NCI-H82 treated with DMSO at 0.1 percent for 48 hours (cell line): ENCODE data around the gene SPATS2.

Source experiments
- DNase-seq: peaks from one replicate; lab custom pipeline; 2025; ENCODE audit not compliant: unreplicated experiment; lab: John Stamatoyannopoulos, UW

The SPATS2 gene

DNA sequence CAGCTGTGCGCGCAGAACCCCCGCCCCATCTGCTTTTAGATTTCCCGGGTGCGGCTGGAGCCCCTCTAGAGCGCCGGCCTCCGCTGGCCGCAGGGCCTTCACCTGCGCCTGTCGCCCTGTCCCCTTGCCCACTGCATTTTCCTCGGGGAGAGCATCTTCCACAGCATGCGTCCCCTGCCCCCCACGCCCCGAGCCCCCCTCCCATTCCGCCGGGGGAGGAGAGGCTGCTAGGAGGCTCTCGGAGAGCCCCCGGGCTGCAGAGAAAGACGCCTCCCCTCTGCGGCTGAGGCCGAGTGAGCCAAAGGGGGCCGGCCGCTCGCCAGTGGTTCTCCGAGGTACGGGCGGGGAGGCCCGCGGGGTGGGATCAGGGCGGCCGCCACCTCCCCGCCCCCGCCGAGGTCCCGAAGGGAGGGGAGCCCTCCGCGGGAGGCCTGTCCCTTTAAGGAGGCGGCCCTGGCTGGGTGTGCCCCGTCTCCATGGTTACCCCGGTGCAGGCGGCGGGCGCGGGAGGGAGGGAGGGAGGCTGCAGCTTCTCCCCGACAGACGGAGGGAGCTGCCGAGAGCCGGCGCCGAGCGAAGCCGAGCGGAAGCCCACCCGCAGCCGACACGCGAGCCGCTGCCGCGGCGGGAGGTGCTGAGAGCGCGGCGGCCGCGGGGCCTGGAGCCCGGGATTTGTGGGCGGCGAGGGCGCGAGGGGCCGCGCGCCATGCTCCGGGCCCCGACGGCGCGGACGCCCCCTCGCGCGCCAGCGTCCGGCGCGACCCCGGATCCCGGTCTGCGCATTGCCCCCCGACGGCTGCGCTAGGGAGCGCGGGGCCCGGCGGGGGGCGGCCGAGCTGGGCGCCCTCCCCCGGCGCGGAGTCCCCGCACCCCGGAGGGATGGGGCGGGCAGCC lies 171.5 kb downstream of the SPATS2 start, which contains the start of gene KCNH3:
Gene KCNH3 (plus strand): TSS at position 521 of the 894 bp plus-strand sequence. CDS start 387 bp downstream, outside the sequence.
- DNase-seq = peak; percentile 63

DNA sequence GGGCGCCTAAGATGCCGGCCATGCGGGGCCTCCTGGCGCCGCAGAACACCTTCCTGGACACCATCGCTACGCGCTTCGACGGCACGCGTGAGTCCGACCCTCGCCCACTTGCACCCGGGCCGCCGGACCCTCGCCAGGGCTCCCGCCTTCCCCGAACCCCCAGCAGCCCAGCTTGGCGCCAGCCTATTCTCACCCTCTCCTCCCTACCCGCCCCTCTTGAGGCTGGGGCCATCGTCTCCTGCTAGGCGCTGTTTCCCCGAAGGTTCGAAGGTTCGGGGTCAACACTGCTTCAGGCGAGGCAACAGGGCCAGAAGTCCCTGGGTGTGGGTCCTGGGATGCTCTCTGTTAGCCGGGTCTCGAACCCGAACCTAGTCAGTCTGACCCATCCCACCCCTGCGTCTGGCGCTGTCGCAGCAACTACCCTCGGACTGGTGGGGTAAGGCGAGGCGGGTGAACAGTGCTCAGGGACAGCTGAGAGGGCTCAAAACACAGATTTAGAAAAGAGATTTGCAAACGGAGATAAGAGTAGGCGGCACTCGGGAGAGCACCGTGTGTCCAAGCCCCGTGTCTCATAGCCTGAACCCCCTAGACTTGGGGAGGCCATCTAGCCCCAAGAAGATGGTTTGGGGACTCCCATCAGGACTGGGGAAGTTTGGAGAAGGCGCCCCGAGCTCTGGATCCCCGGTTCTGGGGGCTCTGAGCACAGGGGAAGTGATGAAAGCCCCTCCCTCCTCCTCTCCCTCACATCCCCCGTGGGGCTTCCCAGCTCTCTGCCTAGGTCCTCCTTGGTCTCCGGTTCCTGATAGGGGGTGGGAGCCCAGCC lies 172.4 kb downstream of the SPATS2 start:
- DNase-seq = no peak

DNA sequence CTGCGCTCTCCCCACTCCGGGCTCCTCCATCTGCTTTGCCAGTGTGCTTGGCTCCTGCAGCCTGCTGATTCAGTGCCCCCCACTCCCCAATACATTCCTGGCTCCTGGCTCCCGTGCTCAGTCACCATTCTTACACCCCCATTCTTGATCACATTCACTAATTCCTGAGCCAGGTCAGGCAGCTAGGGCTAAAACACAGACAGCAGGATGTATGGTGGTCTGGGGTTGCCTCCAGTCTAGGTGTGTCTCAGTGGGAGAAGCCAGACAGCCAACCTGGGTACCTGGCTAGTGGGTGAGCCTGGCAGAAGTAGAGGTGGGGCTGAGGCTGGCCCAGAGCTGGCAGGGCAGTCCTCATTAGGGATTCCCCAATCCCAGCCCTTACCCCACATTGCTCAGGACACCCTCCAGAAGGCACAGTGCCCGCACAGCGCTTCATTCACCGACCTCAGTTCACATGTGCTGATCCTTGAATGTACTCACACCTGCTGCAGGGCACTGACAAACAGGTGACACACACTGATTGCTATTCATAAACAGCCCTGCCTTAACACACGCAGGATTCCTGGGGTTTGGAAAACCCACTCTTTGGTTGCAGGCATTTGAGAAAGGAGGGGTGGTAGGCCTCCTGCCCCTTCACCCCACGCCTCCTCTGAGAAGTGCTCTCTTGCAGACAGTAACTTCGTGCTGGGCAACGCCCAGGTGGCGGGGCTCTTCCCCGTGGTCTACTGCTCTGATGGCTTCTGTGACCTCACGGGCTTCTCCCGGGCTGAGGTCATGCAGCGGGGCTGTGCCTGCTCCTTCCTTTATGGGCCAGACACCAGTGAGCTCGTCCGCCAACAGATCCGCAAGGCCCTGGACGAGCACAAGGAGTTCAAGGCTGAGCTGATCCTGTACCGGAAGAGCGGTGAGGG lies 173.2 kb downstream of the SPATS2 start:
- DNase-seq = no peak

DNA sequence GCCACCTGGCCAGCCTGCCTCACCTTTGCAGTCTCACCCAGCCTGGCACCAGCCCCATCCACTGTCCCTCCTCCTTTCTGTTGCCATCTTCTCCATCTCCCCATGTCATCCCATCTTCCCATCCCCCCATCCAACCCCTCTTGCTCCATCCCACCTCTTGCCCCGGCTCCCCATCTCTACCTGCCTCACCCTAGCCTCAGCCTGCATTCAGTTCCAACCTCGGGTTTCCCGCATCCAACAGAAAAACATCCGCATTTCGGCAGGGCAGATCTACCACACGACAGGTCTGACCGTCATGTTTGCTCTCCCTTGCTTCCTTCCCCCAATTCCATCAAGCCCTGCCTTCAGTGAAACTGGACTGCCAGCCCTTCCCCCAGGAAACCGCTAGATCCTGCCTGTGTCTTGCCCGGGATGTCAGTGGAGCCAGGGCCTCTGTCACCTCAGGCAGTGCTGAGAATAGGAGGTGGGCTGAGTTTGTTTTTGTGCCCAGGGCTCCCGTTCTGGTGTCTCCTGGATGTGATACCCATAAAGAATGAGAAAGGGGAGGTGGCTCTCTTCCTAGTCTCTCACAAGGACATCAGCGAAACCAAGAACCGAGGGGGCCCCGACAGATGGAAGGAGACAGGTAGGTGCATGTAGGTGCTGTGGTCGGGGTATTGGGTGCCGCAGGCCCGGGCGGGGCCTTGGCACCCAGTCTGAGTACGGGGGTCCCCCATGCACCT lies 174.0 kb downstream of the SPATS2 start:
- DNase-seq = no peak

DNA sequence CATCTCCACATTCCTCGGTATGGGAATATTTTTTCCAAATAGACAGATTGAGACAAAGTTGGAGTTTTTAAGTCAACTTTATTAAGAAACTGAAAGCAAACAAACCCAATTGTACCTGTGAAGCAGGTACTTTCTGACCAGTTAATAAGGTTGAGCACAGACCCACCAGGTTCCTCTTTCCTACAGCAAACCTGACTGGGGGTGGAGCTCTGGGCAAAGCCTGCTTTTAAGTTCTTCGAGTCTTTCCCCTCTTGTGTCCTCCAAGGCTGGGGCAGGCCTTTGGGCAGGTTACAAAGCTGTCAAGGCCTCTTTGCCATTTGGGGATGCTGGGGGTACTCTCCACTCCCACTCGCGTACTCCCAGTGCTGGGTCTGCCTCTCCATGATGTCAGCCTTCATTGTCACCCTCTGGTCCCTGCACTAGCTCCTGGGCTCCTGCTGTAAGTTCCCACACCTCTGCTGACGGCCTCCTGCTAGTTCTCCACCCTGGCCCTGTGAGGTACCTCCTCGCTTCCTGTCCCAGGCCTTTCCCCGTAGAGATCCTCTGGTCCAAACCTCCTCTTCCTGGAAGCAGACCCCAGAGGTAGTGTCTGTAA lies 174.7 kb downstream of the SPATS2 start:
- DNase-seq = no peak

DNA sequence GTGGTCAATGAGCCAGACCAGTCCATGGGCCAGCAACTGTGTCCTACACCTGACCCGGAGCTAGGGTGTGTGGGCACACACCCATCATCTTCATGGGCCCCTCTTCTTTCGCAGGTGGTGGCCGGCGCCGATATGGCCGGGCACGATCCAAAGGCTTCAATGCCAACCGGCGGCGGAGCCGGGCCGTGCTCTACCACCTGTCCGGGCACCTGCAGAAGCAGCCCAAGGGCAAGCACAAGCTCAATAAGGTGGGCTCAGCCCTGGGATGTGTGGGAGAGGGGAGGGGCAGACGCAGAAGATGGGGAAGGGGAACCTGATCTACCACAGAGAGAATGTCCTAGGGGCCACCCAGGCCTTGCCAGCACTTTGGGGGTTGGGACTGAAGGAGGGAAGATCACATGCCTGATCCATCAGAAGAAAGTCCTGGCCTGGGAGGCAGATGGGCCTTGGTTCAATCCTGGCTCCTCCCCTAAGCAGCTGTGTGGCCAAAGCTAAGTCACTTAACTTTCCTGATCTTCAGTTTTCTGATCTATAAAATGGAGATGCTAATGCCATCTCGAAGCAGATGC lies 175.4 kb downstream of the SPATS2 start:
- DNase-seq = no peak

DNA sequence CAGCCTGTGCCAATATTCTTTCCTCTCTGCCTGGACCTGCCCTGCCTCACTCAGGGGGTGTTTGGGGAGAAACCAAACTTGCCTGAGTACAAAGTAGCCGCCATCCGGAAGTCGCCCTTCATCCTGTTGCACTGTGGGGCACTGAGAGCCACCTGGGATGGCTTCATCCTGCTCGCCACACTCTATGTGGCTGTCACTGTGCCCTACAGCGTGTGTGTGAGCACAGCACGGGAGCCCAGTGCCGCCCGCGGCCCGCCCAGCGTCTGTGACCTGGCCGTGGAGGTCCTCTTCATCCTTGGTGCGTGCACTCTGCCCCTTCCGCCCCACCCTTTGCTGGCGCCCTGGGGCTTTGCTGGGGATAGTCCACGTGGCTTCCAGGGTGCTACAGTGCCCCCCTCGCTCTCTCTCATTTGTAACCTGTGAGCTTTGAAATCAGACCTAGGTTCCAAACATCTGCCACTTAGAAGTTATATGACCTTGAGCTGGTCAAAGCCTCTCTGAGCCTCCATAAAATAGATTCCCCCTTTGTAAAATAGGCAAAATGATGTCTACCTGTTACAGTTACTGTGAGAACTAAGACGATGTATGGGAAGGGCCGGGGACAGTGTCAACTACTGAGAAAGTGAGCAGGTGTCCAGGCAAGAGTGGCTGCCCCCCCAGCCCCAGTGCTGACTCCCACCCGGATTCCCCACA lies 176.1 kb downstream of the SPATS2 start:
- no peak for DNase-seq

DNA sequence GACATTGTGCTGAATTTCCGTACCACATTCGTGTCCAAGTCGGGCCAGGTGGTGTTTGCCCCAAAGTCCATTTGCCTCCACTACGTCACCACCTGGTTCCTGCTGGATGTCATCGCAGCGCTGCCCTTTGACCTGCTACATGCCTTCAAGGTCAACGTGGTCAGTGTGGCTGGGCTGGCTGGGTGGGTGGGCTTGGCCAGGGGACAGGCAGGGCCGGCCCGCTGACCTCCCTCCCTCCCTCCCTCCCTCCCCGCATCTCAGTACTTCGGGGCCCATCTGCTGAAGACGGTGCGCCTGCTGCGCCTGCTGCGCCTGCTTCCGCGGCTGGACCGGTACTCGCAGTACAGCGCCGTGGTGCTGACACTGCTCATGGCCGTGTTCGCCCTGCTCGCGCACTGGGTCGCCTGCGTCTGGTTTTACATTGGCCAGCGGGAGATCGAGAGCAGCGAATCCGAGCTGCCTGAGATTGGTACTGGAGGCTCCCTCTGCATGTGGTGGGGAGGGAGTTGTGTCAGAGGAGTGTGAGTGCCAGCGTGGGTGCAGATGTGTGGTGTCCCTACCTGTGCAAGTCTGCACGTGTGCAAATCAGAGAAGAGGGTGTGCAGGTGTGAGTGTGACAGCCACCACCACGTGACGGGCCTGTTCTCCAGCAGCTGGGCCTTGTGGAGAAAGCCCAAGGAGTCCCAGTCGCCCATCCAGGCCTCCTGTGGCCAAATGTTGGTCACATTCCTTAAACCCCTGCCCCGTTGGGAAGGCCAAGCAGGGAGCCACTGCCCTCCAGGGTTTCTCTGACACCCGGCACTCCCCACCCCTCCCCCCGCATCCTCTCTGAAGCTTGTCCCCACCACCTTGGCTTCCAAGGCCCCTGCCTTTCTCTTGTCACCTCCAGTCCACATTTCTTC lies 176.9 kb downstream of the SPATS2 start:
- DNase-seq = no peak

DNA sequence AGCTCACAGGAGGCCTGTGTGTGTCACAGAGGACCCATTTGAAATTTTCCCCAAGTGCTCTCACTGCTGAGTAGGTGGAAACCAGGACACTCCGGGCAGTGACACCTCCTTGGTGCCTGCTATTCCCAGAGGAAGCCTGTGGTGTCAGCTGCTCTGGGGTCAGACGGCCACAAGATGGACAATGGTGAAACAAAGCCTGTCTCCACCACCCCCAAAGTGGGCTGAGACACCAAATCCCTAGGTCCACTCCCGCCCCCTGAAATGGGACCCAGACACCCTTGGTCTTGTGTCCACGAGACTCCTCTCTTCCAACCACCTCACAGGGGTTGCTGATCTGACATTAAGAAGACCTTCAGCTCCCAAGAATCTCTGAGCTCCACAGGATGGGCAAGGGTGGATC lies 178.6 kb downstream of the SPATS2 start:
- DNase-seq = no peak

DNA sequence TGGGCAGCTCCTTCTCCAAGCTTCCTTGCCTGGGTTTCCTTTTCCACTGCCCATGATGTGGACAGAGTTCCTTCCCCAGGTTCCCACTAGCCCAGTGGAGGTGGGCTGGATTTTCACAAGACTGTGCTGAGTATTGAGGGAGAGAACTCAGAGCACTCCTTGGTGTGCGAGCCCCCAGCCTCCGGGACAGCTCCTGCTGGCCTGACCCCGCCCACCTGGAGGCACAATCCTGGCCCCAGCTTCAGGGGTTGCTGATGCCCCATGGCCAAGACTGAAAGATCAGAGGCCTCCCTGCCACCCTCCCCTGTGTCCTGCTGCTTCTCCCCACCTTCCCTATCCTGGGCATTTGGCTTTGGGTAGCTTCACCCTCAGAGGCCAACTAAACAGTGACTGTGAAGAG lies 179.2 kb downstream of the SPATS2 start:
- DNase-seq = no peak

DNA sequence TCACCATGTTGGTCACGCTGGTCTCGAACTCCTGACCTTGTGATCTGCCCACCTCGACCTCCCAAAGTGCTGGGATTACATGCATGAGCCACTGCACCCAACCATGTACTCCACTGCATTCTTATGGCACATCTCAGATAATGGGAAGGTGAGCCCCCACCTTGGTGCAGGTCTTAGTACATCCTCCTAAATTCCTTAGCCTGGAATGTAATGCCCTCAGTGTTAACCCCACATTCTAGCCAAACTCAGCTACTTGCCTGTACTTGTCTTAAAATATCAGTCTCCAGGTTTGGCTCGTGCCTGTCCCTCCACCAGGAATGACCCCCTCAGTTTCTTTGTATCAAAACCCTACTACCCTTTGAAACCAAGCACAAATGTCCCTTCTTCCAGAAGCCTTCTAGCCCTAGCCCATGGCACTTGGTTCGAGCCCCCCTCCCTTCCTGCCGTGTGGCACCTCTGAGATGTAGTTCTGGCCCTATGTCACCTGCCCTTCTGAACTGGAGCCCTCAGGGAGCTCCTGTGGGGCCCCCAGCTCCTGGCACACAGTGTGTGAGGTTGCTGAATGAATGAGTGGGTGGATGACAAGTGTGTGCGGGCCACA lies 179.9 kb downstream of the SPATS2 start:
- DNase-seq = no peak

DNA sequence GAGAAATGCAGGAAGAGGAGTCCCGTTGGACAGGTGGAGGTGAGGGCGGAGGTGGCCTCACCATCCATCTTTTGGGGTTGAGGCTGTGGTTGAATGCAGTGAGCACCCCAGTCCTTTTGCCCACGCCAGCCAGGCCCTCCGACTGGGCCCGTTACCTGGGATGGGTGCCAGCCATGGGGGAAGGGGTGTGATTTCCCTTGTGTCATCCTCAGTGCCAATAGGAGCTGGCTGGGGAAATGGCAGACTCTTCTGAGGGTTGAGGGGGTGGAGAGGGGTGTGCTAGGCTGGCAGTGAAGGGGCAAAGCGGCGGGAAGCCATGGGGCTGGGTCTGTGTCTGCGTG lies 181.2 kb downstream of the SPATS2 start:
- no peak for DNase-seq

DNA sequence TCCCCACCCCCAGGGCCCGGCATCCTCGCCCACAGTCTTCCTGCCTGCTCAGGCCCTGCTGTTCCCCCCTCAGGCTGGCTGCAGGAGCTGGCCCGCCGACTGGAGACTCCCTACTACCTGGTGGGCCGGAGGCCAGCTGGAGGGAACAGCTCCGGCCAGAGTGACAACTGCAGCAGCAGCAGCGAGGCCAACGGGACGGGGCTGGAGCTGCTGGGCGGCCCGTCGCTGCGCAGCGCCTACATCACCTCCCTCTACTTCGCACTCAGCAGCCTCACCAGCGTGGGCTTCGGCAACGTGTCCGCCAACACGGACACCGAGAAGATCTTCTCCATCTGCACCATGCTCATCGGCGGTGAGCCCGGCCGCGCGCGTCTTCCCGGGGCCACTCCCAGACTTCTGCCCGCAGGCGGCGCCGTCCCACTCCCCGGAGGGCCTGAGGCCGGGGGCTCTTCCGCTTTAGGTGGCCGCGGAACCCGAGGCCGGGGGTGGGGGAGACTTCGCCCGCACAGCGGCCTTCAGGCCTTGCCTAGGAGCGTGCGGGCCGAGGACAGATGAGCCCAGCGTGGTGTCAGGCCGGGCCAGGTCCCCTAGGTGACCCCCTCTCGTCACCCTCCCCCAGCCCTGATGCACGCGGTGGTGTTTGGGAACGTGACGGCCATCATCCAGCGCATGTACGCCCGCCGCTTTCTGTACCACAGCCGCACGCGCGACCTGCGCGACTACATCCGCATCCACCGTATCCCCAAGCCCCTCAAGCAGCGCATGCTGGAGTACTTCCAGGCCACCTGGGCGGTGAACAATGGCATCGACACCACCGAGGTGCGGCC lies 181.8 kb downstream of the SPATS2 start:
- DNase-seq = no peak

DNA sequence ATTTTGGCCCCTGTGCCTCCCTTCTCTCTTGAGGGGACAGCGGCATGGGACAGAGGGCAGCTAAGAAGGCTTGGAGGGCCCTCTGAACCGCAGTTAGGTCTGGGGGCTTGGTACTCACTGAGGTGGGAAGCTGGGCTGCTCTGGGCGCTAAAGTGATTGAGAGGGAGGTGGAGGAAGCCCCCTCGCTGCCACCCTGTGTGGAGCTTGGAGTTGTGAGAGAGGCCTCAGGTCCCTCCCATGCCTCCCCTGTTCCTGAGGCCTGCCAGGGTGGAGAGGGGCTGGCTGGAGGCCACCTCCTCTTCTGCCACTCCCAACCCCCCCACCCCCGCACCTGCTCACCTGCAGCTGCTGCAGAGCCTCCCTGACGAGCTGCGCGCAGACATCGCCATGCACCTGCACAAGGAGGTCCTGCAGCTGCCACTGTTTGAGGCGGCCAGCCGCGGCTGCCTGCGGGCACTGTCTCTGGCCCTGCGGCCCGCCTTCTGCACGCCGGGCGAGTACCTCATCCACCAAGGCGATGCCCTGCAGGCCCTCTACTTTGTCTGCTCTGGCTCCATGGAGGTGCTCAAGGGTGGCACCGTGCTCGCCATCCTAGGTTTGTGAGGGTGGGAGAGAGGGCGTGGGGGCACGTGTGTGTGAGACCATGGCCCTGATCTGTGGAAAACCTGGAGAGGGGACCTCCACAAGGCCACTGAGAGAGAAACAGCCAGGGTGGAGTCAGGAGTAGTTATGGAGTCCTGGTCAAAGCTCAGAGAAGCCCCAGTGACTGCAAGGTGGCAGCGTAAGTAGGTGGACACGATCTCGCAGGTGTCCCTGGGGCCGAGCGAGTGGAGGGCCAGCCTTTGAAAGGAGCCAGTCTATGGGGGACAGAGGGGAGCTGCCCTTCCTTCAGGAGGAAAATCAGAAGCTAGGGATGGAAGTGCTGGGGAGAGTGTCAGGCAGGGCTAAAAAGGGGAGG lies 182.8 kb downstream of the SPATS2 start:
- no peak for DNase-seq

DNA sequence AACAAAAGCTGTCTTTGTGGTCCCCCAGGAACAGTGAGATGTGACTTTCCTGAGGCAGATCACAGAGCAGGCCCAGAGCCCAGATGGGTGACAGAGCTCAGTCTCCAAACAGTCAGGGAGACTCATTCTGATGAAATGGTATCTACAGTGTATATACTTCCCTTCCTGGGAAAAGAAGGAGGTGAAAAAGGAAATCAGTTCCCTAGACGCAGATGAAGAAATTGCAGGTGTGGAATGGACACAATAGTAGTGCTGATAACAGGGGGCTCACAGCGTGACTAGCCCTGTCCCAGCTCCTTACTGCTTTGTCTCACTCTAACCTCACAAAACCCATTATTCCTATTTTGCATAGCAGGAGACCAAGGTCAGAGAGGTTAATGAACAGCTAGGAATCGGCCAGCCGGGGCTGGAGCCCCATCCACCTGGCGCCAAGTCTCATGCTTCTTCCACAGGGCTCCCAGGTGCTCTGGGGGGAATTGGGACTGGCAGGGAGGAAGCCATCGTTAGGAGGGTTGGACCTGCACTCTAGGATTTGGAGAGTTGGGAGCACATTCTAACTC lies 183.5 kb downstream of the SPATS2 start:
- no peak for DNase-seq
